Measurements from ENCODE around the gene SAMD4A. TPM values are rescaled to one million over a fixed set of nuclear protein-coding genes. Genes with fewer than 3 reads are reported as not detected.

Gene SAMD4A
- total RNA-seq, 2 donors from 2014 or later = 0.26 to 1.0 TPM

DNA sequence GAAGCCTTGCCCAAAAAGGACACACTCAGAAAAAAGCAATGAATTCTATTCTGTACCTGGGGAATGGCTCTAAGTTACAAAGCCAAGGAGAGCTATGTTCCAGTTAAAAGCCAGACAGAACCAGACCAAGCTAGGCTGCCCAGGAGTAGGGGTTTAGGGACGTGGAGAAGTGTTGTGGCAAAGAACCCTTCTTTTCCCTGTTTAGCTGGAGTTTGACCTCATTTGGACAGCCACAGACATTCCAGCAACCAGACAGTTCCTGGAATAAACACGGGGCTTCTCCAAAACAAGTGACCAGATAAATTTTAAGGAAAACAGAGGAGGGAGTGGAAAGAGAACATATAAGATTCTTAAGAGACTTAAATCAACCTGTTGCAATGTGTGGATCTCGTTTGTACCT, 273.4 kb downstream of the SAMD4A start:
- DNase-seq (ENCODE audit: low spot score) (no peak), ATAC-seq (no peak)
- Mint-ChIP-seq H3K36me3 (peaks cover 27% of the 10 kb centered on the region), H3K4me3 (no peak overlapping the region), H3K27me3 (no peaks in the 10 kb centered on the region), H3K4me1 (ENCODE audit: low read depth in 2 of 2) (peaks cover 2 to 15% of the 10 kb centered on the region in 2 donors), H3K27ac (no peak overlapping the region), H3K9me3 (no peaks in the 10 kb centered on the region)

DNA sequence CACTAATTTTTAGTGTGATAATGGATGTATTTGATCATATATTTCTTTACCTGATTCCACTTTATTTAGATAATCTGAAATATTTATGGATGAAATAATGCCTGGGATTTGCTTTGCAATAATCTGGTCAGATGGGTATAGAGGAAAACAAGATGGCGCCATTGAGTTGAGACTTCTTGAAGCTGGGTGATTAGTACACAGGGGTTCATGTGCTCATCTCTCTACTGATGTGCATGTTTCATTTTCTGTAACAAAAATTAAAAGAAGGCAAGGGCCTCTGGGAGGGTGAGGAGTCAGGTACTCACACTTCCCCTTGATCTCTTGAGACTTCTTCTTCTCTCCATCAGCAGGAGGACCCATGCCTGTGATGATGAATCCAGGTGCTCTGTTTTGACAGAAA, 273.9 kb downstream of the SAMD4A start:
- no peaks in the 10 kb centered on the region for H3K27me3 Mint-ChIP-seq
- peaks cover 27% of the 10 kb centered on the region for H3K36me3 Mint-ChIP-seq
- ATAC-seq (no peak), DNase-seq (ENCODE audit: low spot score) (no peak)
- H3K9me3 Mint-ChIP-seq = no peaks in the 10 kb centered on the region
- H3K27ac Mint-ChIP-seq = no peak overlapping the region
- H3K4me1 Mint-ChIP-seq (ENCODE audit: low read depth in 2 of 2) = peaks cover 0 to 12% of the 10 kb centered on the region in 2 donors
- no peak overlapping the region for H3K4me3 Mint-ChIP-seq

Other genes with a start within 250 kb of the SAMD4A start
- gene CDKN3, start 170.1 kb upstream of the SAMD4A start, total RNA-seq = 10 to 100 TPM; 31.1 to 38.4 TPM
- gene CNIH1, start 125.8 kb upstream of the SAMD4A start, total RNA-seq = 10 to 100 TPM; 51.7 to 56.8 TPM
- gene GMFB, start 78.1 kb upstream of the SAMD4A start, total RNA-seq = 10 to 100 TPM; 29.7 to 43.9 TPM
- gene CGRRF1, start 57.2 kb upstream of the SAMD4A start, total RNA-seq = 10 to 100 TPM; 16.3 to 19.7 TPM